RKO (cell line): ENCODE data around the gene USP40.

Experiments
- DNase-seq: peaks from one replicate; pipeline ENCODE4 v3.0.0-alpha.2; 2016; ENCODE audit warnings: low spot score

The USP40 gene

GRCh38 chr2:233476063-233476410 lies 90.5 kb downstream of the USP40 start:
- no peak for DNase-seq

- DNase-seq = no peak
These were observed 92.0 kb downstream of the USP40 start for GRCh38 chr2:233474308-233475160.

- DNase-seq = no peak
These were observed 92.7 kb downstream of the USP40 start for GRCh38 chr2:233473878-233474277.

GRCh38 chr2:233473386-233473791 lies 93.2 kb downstream of the USP40 start:
- no peak for DNase-seq

DNA sequence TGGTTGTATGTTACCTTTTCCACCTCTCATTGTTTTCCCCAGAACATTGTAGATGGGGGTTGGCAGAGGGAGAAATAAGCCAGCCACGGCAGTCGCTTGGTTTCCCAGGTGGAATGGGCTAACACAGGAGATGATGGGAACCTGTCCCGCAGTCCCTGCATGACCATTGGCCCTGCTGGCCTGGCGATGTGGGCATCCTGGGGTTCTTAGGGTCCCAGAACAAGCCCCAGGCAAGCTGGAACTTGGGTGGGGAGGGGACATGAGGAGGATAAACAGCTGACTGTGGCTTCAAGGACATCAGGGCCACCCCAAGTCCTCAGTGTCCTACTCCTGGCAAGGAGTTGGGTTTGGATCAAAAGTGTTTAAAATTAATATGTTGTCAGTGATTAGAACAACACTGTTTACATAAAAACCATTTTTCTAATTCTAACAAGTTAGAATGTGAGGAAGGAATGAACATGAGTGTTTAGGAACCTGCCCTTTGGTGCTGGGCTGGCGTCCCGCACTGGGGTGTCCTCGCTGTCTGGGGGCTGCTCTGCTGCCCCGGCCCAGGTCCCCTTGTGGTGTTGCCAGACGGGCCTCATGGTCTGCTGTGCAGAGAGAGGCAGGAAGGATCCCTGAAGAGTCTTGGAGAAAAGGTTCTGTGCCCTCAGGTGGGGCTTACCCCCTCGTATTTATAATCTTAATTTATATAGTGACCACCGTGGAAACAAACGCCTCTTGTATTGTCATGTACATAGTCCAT lies 95.1 kb downstream of the USP40 start:
- DNase-seq = no peak

GRCh38 chr2:233470839-233471238 lies 95.7 kb downstream of the USP40 start:
- DNase-seq = no peak

GRCh38 chr2:233470011-233470687 lies 96.4 kb downstream of the USP40 start:
- no peak for DNase-seq

- DNase-seq = no peak
These were observed 97.1 kb downstream of the USP40 start for GRCh38 chr2:233469261-233470010.

DNA sequence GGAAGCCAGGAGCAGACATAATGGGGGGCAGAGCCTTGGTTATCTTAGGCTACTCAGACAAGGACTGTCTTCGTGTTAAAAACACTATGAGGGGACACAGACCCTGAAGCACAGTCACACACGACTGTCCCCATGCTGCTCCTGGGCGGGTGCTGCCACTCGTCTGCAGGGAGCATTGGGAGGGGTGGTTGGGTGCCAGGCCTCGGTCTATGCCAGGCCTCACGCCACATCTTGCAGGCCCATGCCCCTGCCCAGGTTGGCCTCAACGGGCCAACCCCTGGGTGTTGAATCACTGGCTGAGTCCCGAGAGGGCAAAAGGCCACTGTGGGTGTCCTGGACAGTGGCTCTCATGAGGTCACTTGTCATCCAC lies 97.9 kb downstream of the USP40 start:
- DNase-seq = no peak

DNA sequence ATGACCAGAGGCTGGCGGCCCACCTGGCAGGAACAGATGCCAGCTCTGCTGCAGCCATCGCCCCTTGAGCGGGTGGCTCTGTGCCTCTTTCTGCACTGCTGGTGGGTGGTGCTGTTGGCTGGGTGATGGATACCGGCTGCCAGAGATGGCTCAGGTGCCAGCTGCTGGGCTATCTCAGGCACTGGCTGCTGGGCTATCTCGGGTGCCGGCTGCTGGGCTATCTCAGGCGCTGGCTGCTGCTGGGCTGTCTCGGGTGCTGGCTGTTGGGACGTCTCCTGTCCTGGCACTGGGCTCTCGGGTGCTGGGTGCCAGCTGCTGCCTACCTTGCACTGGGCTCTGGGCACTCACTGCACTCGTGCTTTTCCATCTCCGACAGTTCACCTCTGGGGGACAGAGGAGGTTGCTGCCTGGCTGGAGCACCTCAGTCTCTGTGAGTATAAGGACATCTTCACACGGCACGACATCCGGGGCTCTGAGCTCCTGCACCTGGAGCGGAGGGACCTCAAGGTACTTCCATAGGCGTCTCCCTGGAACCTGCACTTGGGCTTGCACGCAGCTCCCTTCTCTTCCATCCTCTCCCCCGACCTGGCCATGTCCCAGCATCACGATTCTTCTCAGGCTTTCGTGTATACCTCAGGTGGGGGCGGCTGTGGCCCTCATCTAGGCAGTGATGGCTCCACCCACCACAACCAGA lies 98.4 kb downstream of the USP40 start:
- DNase-seq = no peak

DNA sequence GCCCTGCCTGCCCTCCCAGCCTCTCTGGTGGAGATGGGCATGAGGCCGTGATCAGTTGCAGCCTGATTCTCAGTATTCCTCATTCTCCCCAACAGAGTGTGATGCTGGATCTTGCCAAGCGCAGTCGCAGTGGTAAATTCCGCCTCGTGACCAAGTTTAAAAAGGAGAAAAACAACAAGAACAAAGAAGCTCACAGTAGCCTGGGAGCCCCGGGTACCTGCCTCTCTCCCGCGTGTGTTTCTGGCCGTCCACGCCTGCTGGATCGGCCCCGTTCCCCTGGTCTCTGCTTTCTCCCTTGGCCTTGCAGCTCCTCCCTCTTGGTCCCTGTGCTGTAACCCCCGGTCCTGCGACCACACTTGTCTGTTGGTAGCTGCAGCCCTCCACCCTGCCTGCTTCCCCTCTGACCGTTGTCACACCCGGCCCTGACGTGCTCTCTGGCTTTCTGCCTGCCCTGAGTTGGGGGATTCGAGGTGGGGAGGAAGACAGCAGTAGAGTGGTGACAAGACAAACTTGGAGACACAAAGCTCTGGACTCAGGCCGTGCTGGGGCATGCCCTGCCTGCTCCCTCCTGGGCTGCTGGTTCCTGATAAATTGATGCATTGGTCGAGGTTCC lies 99.5 kb downstream of the USP40 start:
- DNase-seq = no peak

DNA sequence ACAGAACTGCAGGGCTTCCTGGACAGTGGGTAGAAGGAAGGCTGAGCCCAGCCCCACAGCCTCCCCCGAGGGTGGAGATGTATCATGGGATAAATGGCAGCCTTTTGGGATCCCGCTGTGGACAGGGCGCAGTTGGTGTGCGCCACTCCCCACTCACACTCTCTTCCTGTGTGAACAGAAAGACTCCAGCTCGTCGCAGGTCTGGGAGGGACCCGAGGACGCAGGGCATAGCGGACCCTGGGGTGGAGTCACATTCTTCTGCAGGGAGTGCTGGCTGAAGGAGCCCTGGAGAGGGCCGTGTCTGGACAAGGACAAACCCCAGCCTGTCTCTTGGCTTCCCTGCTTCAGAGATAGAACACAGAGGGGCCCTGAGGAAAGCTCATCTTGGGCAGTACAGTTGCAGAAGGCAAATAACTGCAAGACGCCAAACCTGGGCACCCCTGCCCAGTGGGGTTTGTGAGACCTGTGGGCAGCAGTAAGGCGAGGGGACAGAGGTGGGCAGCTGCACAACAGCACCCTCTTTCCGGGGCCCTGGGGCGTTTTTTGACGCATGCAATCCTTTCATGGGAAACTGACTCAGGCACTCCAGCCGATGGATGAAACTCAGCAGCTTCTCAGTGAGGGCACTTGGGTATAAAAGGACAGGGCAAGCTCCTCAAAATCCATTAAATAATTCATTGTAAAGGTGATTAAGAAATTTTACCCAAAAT lies 101.9 kb downstream of the USP40 start:
- no peak for DNase-seq

- DNase-seq = no peak
These were observed 102.5 kb downstream of the USP40 start for GRCh38 chr2:233464056-233464455.

DNA sequence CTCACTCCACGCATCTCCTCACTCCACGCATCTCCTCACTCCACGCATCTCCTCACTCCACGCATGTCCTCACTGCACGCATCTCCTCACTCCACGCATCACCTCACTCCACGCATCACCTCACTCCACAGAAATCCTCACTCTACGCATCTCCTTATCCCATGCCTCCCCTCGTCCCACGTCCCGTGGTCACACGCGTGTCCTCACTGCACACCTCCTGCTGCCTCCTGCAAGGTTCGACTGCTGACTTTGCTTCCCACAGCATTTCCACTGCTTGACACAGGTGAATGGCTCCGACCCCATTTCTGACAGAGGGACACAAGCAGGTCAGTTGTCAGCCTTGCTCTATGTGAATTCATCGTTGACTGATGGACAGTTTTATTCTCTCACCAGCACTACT lies 103.0 kb downstream of the USP40 start:
- no peak for DNase-seq

- DNase-seq = no peak
These were observed 103.6 kb downstream of the USP40 start for GRCh38 chr2:233462826-233463470.

DNA sequence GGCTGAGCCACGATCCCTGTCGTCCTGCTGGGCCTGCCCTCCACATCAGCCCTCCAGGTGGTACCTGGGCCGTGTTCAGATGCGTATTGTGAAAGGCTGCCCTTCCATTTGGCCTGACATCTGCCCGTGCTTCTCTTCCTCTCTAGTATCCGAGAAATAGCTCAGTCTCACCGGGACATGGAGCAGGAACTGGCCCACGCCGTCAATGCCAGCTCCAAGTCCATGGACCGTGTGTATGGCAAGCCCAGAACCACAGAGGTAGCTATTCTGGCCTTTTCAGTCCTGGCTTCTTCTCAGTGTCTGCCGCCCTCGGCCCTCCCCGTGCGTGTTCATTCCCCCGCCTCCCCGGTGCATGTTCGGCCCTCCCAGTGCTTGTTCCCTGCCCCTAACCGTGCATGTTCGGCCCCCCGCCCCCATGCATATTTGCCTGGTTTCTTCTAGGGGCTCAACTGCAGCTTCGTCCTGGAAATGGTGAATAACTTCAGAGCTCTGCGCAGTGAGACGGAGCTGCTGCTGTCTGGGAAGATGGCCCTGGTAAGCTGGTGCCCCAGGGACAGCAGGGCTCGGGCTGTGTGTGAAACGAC lies 104.3 kb downstream of the USP40 start:
- DNase-seq = no peak

- DNase-seq = no peak
These were observed 105.1 kb downstream of the USP40 start for GRCh38 chr2:233461481-233461891.

DNA sequence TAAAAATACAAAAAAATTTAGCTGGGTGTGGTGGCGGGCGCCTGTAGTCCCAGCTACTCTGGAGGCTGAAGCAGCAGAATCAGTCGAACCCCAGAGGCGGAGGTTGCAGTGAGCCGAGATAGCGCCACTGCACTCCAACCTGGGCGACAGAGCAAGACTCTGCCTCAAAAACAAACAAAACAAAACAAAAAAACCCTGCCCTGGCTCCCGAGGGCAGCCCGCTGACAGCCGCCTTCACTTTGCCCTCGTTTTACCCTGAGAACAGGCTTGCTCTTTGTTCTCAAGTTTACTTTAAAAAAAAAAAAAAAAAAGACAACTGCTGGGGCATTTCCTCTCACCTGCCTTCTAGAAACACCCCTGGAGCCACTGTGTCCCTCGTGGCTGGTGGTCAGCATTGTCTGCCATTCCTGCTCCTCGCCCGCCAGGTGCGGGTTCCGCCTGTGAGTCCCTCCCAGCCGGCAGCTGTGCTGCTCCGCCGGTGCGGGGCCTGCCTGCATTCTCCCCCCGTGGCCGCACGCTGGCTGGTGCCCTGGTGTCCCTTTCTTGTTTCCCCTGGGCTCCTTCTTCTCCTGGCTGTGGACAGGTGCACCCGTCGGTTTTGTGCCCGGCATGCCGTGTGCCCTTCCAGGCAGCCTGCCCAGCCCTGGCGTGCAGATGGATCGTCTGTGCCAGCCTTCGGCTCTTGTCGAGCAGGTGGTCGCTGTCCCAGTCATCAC lies 105.7 kb downstream of the USP40 start:
- no peak for DNase-seq

- DNase-seq = no peak
These were observed 107.2 kb downstream of the USP40 start for GRCh38 chr2:233459426-233459825.
